UCSD-AML1 (cell line): ENCODE measurements around the gene AK5.
"Not testable (repeated sequence)": the region's sequence is repeated elsewhere in the genome, so short reads cannot be mapped to it uniquely, and the experiment has no call there.

Source experiments
- DNase-seq: peaks from one replicate; lab custom pipeline; 2025; ENCODE audit not compliant: unreplicated experiment; lab: John Stamatoyannopoulos, UW

Gene AK5

DNA sequence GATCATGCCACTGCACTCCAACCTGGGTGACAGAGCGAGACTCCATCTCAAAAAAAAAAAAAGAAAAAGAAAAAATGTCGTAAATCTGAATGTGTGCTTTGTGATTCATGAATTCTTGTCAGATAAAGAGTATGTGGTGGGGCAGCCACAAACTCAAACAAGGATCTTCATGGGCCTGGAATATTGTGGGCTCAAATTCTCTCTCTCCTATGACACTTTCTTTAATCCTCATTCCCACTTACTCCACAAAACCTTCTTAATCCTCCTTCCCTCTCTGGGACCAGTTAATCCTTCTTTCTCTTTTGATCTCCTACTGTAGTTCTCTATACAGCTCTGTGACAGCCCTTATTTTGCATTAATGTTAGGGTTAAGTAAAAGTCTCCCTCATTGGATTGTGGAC lies 112.3 kb downstream of the AK5 start:
- no peak for DNase-seq

DNA sequence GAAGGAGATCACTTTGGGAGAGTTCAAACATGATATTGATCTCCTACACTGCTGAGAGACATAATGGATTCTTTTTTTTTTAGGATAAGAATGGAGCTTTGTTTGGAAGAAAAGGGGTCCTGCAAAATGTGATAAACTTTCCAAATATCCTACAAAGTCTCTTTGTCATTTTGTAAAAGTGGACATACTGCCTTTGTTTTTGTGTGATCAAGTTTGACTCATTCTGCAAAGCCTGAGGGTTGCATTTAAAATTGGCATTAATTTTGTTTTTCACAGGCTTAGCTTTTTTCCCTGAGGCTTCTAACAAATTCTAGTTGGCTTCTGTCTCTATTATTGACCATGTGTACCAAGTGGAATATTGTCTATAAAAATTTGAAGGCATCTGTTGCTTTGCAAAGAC lies 113.2 kb downstream of the AK5 start:
- DNase-seq: no peak

DNA sequence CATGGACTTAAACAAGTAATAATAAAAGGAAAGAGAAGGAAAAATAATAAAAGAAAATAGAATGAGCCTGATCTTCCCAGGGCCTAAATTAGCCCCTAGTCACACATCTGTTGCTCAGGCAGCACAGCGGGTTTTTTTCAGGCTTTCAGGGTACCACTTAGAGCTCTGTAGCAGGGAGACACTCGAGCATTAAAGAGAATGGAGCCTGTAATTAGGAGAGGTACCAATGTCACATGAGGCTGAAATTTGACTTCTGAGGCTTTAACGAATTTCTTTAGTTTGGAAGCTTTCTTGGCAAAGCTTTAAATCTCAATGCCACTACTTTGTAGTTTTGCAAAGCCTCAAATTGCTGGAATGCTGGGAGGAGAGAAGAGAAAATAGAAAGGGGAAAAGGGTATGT lies 116.3 kb downstream of the AK5 start:
- no peak for DNase-seq

DNA sequence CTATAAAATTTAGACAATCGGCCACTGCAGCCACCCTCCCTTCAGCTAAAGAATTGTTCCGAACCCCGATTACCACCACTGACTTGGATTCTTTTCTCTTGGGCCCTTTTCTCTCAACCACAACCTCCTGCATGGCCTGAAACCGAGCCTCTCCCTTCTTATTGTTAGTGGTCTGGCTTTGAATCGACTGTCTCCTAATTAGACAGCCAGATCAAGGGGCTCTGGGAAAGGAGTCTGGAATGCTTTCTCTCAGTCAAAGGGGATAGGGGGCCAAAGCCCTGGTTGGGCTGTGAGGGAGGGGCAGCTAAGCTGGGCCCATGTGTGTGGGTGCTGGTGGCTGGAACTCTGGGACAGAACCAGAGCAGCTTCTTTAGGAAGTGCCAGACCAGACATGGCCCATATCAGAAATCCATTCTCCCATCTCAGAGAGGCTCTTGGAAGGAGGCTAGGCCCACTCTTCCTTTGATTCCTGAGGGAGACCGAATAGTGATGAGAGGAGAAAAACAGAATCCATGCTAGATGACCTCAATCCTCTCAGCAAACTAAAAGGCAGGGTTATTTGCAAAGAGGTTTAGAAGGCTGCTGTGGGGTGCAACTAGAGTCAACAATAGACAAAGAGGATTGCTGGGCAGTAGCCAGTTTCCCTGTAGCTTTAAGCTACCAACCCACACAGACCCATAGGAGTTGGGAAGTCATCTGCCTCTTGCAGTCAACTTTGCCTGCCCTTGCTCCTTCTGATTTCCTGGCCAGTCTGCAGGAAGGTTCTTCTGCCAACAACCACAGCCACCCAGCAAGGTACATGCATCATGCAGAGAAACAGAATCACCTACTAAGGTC lies 117.6 kb downstream of the AK5 start:
- no peak for DNase-seq

DNA sequence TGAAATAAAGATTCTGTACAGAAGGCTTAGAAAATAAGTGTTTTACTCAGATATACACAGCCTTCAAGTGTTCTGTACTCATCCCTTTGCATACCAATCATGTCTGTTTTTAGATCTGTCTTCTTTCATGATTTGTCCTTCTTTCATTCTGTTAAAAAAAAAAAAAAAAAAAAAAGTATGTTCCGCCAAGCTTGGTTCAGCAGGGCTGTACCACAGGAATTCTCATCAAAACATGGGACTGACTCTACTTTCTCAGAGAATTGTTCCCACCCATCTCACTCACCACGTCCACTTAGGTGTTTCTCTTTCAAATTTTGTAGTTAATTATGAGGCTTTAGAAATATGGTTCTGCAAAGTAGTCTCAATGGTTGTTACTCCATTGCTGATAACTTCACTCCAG lies 119.0 kb downstream of the AK5 start:
- DNase-seq: no peak

DNA sequence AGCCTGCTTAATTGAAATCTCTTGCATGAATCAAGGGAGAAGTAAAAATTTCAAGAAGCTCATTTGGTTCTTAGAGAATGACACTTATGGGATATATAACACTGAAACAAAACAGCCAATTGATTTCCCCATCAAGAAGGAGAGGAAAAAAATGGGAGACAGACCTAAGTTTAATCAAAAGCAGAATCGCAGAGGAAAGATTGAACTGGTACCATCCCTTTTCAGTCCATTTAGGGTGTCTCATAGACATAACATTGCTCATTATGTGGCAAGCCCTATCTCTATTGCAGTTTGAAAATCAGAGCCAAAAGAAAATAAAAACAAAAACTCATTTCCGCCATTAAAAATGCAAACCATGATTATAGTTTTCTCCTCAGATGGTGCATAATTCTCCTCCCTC lies 119.6 kb downstream of the AK5 start:
- no peak for DNase-seq

DNA sequence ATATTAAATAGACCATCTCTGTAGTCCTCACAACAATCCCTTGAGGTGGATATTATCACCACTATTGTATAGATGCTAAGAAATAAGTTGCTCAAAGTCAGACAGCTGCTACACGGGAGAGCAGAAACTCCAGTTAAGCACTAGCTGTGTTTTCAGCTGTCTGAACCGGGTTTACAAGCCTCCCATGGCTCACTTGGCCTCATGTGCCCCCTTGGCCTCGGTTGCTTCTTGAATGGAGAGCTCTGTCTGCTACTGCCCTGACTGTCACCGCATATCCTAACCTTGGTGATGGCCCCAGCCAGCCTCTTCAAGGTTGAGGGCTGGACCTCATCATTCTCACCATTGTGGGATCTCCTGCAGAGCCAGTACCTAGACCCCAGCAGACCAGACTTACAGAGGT lies 123.4 kb downstream of the AK5 start:
- no peak for DNase-seq

DNA sequence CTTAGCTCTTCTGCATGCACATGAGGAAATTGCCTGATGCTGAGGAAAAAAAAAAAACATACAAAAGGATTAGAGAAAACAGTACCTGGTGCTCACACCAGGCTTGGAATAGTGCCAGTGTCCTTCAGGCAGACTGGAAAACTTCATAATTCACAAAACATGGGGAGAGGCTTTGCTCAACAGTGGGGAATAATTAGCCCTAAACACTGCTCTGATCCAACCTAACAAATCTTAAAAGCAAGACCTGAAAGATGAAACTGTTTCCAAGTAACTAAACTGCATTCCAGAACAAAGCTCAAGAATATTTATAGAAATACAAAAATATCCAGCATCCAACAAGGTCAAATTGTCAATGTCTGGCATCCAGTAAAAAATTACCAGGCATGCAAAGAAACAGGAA lies 124.8 kb downstream of the AK5 start:
- DNase-seq: no peak

DNA sequence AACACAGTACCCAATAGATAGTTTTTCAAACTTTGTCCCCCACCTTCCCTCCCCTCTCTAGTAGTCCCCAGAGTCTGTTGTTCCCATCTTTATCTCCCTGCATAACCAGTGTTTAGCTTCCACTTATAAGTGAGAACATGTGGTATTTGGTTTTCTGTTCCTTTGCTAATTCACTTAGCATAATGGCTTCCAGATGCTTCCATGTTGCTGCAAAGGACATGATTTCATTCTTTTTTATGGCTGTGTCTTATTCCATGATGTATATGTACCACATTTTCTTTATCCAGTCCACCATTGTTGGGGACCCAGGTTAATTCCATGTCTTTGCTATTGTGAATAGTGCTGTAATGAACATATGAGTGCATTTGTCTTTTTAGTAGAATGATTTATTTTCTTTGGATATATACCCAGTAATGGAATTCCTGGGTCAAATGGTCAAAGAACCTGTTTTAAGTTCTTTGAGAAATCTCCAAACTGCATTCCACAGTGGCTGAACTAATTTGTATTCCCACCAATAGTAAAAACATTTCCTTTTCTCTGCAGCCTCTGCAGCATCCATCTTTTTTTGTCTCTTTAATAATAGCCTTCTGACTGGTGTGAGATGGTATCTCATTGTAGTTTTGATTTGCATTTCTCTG lies 126.0 kb downstream of the AK5 start:
- no peak for DNase-seq

DNA sequence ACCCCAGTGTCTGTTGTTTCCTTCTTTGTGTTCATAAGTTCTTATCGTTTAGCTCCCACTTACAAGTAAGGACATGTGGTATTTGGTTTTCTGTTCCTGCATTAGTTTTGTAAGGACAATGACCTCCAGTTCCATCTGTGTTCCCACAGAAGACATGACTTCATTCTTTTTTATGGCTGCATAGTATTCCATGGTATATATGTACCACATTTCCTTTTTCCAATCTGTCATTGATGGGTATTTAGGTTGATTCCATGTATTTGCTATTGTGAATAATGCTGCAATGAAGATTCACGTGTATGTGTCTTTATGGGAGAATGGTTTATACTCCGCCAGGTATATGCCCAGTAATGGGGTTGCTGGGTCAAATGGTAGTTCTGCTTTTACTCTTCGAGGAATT lies 127.1 kb downstream of the AK5 start:
- not testable (repeated sequence) for DNase-seq

DNA sequence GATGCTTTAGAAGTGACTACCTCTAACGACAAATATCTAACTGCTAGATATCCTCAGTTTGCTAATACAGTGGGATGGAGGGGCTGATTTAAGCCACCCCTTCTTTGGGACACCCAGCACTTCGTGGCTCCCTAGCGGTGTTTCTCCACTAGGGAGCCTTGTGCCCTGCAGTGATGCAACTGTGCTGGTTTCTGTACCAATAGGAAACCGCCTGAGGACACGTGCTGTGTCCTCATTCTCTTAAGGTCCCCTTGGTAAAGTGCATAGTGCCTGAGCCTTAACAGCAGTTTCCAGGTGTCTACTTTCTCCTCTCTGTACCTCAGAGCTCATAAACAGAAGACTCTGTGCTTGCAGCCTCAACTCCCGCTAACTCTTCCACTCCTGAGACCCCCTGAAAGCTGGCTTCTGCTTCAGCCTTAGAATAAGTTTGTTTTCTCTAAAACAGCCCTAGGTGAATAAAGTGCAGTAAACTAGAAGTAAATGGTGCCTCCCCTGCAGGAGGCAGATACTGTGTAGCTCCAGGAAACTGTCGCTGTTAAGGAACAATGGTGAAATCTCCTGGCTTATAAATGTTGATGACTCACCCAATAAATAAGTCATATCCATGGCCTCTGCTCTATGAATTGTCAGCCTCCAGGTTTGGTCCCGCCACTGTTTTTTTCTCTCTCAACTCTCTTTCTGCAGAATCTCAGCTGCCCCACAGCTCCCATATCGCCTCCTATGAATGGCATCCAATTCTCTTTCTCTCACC lies 130.4 kb downstream of the AK5 start:
- DNase-seq: no peak

DNA sequence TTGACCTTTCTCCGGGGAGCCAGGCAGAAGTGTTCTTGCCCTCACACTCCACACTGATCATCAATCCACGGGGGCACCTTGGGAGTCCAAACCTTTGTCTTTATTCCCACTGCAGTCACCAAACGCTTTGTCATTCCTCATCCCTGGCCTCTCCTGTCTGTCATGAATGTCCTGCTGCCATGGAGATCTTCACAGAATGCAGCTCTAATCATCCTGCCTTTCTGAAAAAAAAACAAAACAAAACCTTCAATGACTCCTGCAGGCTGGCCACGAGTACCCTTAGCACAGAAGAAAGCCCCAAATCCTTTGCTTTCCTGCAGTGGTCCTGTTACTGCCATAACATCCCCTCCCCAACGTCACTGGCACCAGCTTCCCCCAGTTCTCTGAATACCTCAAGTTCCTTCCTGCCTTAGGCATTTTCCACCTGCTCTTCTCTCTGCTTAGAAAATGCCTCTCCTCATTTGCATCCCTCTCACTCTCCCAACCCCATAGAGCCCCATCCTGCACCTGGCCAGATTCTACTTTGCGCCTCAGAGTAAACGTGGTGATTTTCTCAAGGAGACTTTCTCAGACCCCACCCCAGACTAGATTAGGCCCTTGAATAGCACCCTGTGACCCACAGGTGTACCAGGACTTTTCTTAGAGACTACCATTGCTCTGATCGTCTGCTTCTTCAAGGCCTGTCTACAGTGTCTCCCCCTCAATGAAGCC lies 131.2 kb downstream of the AK5 start:
- peak; percentile 42 for DNase-seq

DNA sequence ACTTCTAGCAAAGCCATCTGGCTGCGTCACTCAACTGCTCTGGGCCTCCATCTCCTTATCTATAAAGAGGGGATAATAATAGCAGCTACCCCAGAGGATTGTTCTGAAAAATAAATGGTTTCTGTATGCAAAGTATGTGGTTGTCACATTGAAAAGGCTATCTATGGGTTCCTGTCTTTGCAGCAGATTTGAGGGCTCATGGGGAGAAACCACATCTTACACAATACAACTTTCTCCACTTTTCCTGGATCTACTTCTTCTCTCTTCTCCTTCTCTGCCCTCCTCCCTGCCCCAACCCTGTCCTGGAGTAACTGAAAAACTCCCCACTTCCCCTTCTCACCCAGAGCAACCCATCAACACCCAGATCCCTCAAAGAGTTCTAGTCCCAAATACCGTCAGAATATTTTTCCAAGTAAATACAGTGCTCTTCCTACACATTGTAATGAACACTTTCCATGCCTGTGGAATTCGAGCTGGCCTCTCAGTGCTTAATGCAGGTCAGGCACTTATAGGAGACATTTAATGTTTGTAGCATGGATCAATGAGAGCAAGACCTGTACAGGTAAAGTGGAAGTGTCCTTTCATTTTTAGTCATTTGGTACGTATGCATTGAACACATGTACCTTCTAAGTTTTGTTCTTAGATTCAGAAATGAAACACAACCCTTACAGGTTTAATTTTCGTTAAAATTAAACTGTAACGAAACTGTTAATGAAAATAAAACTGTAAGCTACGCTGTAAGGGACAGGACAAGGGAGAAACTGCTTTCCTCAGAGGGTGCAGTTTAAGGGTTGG lies 131.9 kb downstream of the AK5 start:
- peak; percentile 32 for DNase-seq

DNA sequence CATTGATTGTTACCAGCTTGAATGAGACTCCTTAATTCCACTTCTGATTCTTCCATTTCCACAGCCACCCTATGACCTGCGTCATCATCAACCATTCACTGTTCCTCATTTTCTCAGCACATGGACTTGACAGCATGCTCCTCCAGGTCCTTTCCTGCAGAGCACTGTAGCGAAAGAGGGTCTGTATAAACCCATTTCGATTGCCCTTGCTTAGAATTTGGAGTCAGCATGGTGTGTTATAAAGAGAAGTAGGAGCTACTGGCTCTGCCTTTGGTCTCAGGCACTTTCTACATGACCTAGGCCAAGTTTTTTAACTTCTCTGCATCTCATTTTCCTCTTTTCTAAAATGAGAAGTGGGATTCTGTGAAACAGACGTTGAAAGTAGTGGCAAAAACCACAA lies 133.8 kb downstream of the AK5 start:
- DNase-seq: no peak

DNA sequence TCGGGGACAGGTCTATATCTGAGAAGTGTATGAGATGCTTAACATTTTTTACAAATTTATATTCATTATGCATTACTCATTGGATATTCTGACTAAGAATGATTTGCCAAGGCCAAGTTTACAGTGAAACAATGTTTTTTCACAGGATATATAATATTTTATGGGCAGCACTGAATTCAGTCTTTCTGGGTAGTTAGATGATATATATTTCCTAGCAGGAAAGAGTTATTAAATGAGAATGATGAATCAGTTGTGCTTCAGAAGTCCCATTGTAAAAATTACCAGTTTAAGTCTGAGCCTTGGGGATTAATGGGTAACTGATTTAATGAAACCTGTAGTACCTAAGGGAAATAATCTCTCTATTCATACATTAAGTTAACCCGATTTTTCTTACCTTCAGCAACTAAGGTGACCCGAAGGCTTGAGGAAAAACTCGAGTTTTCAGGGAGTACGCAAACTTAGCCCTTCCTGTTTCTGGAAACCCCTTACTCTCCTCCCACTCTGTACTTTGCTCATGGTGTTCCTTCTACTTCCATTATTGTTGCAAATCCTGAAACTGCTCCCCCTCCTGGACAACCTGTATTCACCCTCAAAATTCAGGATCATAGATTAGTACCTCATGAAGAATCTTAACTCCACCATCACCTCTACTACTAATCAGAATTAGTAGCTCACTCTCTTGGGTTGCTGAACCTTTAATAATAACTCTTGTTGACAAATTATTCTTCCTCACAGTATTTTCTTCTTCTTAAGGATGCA lies 135.1 kb downstream of the AK5 start:
- DNase-seq: no peak

DNA sequence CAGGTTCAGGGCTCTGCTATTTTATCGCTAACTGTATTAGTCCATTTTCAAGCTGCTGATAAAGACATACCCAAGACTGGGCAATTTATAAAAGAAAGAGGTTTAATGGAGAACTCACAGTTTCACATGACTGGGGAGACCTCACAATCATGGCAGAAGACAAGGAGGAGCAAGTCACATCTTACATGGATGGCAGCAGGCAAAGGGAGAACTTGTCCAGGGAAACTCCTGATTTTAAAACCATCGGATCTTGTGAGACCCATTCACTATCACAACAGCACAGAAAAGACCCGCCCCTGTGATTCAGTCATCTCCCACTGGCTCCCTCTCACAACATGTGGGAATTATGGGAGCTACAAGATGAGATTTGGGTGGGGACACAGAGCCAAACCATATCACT lies 136.2 kb downstream of the AK5 start:
- not testable (repeated sequence) for DNase-seq

DNA sequence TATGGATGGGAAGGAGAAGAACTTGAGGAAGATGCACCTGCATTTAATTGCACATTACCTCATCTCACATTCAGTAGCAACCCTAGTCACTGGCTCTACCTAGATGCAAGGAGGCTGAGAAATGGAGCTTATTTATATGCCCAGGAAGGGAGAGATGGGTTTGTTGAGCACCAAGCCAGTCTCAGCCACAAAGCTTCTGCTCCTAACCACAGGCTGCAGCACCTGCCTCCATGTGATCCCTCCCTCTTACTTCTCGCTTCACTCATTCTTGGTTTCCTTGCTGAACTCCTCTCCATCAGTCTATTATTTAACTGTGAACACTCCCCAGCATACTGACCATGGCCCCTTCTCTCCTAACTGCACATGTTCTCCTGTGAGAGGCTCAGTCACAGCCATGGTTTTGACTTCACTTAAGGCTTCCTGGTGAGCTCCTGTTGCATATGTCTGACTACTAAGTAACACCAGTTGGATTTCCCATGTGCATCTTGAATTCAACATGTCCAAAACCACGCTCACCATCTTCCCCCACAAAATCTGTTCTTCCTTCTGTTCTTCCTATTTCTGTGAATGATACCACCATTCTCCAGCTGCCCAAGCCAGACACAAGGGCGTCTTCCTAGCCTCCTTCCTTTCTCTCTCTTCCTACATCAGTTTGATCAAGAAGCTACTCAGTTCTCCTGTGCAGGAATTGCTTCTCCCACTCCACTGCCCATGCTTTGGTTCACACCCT lies 139.8 kb downstream of the AK5 start:
- no peak for DNase-seq

DNA sequence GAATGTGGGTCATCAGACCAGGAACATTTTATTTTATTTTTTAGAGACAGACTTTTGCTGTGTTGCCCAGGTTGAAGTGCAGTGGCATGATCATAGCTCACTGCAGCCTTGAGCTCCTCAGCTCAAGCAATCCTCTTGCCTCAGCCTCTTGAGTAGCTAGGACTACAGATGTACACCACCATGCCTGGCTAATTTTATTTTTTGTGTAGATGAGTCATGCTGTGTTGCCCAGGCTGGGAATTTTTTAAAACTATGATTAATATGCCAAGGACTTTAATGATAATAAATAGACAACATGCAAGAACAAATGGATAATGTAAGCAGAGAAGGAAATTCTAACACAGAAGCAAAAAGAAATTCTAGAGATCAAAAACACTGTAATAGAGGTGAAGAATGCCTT lies 142.4 kb downstream of the AK5 start:
- no peak for DNase-seq

DNA sequence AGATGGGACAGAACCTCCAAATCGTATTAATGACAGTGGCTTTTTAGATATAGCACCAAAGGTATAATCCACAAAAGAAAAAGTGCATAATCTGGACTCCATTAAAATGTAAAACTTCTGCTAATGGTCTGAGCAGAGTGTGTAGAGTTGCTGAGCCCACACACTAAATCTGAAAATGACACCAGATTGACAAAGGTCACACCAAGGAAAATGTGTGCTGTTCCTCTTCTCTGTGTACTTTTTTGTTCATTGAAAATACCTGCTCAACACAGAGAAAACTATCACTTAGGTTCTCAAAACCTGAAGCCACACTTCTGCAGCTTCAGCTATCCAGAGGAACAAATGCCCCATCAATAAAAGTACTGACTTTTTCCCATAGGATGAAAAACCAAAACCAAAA lies 146.2 kb downstream of the AK5 start:
- no peak for DNase-seq
